GM18867 (cell line): ENCODE measurements around the gene EYS.
"Not testable (repeated sequence)": the region's sequence is repeated elsewhere in the genome, so short reads cannot be mapped to it uniquely, and the experiment has no call there.

Experiments used
- ATAC-seq: cut with Tn5 transposase; IDR thresholded peaks from one replicate; pipeline ENCODE4 v1.9.1; 2021; ENCODE audit warnings: mild to moderate bottlenecking, moderate library complexity; ENCODE audit not compliant: unreplicated experiment

Gene EYS

GRCh38 chr6:64505312-64505711 is 1201.7 kb downstream of the EYS start:
- peak; percentile 65 for ATAC-seq

- no peak for ATAC-seq
Observed at GRCh38 chr6:64504503-64504902, 1202.5 kb downstream of the EYS start.

GRCh38 chr6:64502801-64503200 is 1204.2 kb downstream of the EYS start:
- ATAC-seq, result no peak

- no peak for ATAC-seq
Observed at GRCh38 chr6:64497634-64498033, 1209.4 kb downstream of the EYS start.

GRCh38 chr6:64489763-64490162 is 1217.3 kb downstream of the EYS start:
- ATAC-seq, result no peak

- ATAC-seq, result no peak
Observed at GRCh38 chr6:64486578-64487351, 1220.3 kb downstream of the EYS start.

GRCh38 chr6:64483956-64484499 is 1223.0 kb downstream of the EYS start:
- ATAC-seq, result no peak

GRCh38 chr6:64482631-64483030 is 1224.4 kb downstream of the EYS start:
- no peak for ATAC-seq

GRCh38 chr6:64479134-64479533 is 1227.9 kb downstream of the EYS start:
- ATAC-seq, result no peak

- no peak for ATAC-seq
Observed at GRCh38 chr6:64477391-64477790, 1229.6 kb downstream of the EYS start.

GRCh38 chr6:64476935-64477334 is 1230.1 kb downstream of the EYS start:
- no peak for ATAC-seq

- ATAC-seq, result not testable (repeated sequence)
Observed at GRCh38 chr6:64469405-64469804, 1237.6 kb downstream of the EYS start.

GRCh38 chr6:64467656-64468055 is 1239.4 kb downstream of the EYS start:
- no peak for ATAC-seq

- ATAC-seq, result no peak
Observed at GRCh38 chr6:64459411-64459944, 1247.5 kb downstream of the EYS start.

- ATAC-seq, result not testable (repeated sequence)
Observed at GRCh38 chr6:64448101-64448500, 1258.9 kb downstream of the EYS start.

- no peak for ATAC-seq
Observed at GRCh38 chr6:64445038-64445437, 1262.0 kb downstream of the EYS start.

GRCh38 chr6:64439274-64439673 is 1267.8 kb downstream of the EYS start:
- no peak for ATAC-seq

- ATAC-seq, result no peak
Observed at GRCh38 chr6:64437996-64438395, 1269.0 kb downstream of the EYS start.

- ATAC-seq, result no peak
Observed at GRCh38 chr6:64429926-64430325, 1277.1 kb downstream of the EYS start.

GRCh38 chr6:64428186-64428585 is 1278.8 kb downstream of the EYS start:
- ATAC-seq, result no peak

- ATAC-seq, result no peak
Observed at GRCh38 chr6:64415926-64416325, 1291.1 kb downstream of the EYS start.

- ATAC-seq, result no peak
Observed at GRCh38 chr6:64411226-64411625, 1295.8 kb downstream of the EYS start.
